ENCODE results near the gene SOX6. TPM values are rescaled to one million over a fixed set of nuclear protein-coding genes. Genes with fewer than 3 reads are reported as not detected.

SOX6 gene
- total and polyA plus RNA-seq, 4 donors: under 0.01 to 11.8 (median 4.8) TPM

DNA sequence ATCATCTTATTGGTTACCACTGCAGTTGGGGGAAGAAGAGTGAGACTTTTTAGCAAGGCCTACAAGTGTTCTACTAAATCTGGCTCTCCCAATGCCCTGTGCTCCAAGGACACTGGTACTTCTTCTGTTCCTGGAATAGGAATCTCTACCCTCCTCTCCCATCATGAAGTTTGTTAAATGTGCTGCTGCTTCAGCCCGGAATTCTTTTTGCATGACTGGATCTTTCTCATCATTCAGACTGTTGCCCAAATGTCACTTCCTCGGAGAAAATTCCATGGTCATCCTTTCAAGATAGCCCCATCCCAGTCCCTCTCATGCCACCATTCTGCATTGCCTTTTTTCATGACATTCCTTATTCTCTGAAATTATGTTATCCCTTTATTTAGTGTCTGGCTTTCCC lies 400.8 kb downstream of the SOX6 start:
- H3K4me3 ChIP-seq (ENCODE audit: low read length in 2 of 2): no peak overlapping the region
- no peak overlapping the region for H3K27ac ChIP-seq (ENCODE audit: low read depth in 1 of 2, low read length in 2 of 2)
- no peaks in the 10 kb centered on the region for H3K27me3 ChIP-seq (ENCODE audit: control insufficient read depth in 1 of 2, insufficient read depth in 2 of 2, low read length in 1 of 2)
- no peaks in the 10 kb centered on the region for H3K4me1 ChIP-seq (ENCODE audit: control insufficient read depth in 1 of 2, insufficient read depth in 2 of 2, low read length in 2 of 2)
- no peak for ATAC-seq (ENCODE audit: low FRiP score)
- whole genome bisulfite sequencing, 2 donors: 78 to 79% methylated on average over 2 of the region's 2 CpGs
- H3K36me3 ChIP-seq (ENCODE audit: control insufficient read depth in 1 of 2, insufficient read depth in 2 of 2, low read length in 1 of 2): no peaks in the 10 kb centered on the region
- peaks cover 1% of the 10 kb centered on the region for H3K9me3 ChIP-seq (ENCODE audit: control insufficient read depth, low read length)
- intact Hi-C loops (cut with DNase I): no loop called here
- no peak for DNase-seq

DNA sequence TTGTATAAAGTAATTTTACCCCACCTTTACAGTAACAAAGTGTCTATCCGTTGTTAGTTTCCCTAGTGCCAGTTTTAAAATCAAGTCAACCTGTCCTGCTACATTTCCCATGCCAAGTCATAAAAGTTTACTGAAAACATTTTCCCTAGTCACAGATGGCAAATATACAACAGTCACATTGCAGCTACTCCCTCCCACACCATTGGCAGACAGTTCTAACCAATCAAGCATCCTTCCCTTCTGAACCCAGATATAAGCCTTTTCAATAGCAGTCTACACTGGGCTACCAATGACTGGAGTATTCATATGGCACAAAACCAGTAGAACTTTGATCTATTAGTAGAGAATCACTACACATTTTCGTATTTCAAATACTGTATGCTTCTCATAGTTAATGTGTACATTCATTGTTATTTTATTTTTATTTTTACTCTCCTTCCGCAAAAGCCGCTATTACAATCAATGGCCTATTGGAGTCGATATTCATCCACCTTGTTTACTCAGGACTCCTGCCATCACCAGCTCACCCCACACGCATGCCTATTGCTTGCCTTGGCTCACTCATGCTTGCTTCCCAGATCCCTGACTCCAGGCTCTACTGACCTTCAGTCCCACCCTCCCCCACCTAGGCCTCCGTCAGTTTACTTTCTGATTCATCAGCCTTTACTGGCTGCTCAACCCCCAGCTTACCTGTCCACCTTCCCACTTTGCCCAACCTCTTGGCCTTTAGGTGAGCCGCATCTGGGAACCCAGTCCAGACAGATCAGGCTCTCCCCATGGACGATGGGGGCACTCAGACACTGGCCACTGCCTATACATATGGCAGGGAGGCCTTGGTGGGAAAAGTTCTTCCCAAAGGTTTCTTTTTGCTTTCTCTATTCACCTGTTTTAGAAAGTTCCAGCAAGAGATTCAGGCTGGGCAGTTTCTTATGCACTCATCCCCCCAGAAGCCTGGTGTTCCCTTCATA lies 408.4 kb downstream of the SOX6 start:
- peaks cover 0 to 1% of the 10 kb centered on the region in 2 donors for H3K4me1 ChIP-seq (ENCODE audit: control insufficient read depth in 1 of 2, insufficient read depth in 2 of 2, low read length in 2 of 2)
- WGBS, 2 donors: 87 to 89% methylated on average over 9 of the region's 9 CpGs
- no peaks in the 10 kb centered on the region for H3K27me3 ChIP-seq (ENCODE audit: control insufficient read depth in 1 of 2, insufficient read depth in 2 of 2, low read length in 1 of 2)
- peaks cover 3% of the 10 kb centered on the region for H3K9me3 ChIP-seq (ENCODE audit: control insufficient read depth, low read length)
- ATAC-seq (ENCODE audit: low FRiP score): peak; percentile 26
- no peak overlapping the region for H3K27ac ChIP-seq (ENCODE audit: low read depth in 1 of 2, low read length in 2 of 2)
- no peak for DNase-seq
- H3K36me3 ChIP-seq (ENCODE audit: control insufficient read depth in 1 of 2, insufficient read depth in 2 of 2, low read length in 1 of 2): no peaks in the 10 kb centered on the region
- H3K4me3 ChIP-seq (ENCODE audit: low read length in 2 of 2): no peak overlapping the region
- intact Hi-C loops (cut with DNase I): no loop called here

DNA sequence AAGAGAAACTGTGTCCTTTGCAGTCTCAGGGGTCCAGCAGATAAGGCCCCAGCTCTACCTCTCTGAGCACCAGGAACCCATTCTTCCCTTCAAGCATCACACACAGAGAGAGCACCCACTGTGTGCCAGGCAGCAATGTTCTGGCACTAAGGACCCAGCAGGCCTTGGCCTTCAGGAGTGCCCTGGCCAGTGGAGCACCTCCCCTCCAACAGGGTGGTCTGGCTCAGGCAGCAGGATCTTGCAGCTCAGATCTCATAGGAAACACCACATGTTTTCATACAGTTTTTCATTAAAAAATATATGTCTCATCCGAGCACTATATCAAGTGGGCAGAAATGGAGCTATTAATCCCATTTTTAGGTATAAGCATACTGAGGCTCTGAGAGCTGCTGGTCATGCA lies 410.6 kb downstream of the SOX6 start:
- DNase-seq: no peak
- H3K27me3 ChIP-seq (ENCODE audit: control insufficient read depth in 1 of 2, insufficient read depth in 2 of 2, low read length in 1 of 2): no peaks in the 10 kb centered on the region
- WGBS, 2 donors: 88 to 89% methylated on average over 1 of the region's 1 CpG
- H3K4me1 ChIP-seq (ENCODE audit: control insufficient read depth in 1 of 2, insufficient read depth in 2 of 2, low read length in 2 of 2): peaks cover 0 to 1% of the 10 kb centered on the region in 2 donors
- ATAC-seq (ENCODE audit: low FRiP score): no peak
- intact Hi-C loops (cut with DNase I): no loop called here
- no peak overlapping the region for H3K27ac ChIP-seq (ENCODE audit: low read depth in 1 of 2, low read length in 2 of 2)
- no peaks in the 10 kb centered on the region for H3K36me3 ChIP-seq (ENCODE audit: control insufficient read depth in 1 of 2, insufficient read depth in 2 of 2, low read length in 1 of 2)
- peaks cover 2% of the 10 kb centered on the region for H3K9me3 ChIP-seq (ENCODE audit: control insufficient read depth, low read length)
- no peak overlapping the region for H3K4me3 ChIP-seq (ENCODE audit: low read length in 2 of 2)

DNA sequence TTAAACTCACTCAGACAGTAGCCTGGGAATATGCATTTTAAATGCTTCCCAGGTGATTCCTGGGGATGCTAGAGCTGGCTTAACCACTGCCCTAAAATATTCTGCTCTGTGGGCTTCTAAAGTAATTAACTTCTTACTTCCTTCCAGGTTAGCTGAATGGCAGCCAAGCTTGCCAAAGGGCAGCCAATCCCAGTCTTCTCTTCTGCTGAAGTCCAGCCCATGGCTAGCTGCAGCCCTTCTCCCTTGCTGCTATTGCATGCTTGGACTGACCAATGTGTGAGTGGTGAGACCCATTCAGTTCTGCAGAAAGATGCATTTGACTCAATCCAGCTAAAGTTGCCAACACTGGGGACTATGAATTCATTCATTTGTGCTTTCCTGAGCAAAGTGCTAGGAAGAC lies 411.9 kb downstream of the SOX6 start:
- H3K27me3 ChIP-seq (ENCODE audit: control insufficient read depth in 1 of 2, insufficient read depth in 2 of 2, low read length in 1 of 2): no peaks in the 10 kb centered on the region
- H3K9me3 ChIP-seq (ENCODE audit: control insufficient read depth, low read length): peaks cover 2% of the 10 kb centered on the region
- H3K4me3 ChIP-seq (ENCODE audit: low read length in 2 of 2): no peak overlapping the region
- H3K27ac ChIP-seq (ENCODE audit: low read depth in 1 of 2, low read length in 2 of 2): no peak overlapping the region
- H3K36me3 ChIP-seq (ENCODE audit: control insufficient read depth in 1 of 2, insufficient read depth in 2 of 2, low read length in 1 of 2): no peaks in the 10 kb centered on the region
- intact Hi-C loops (cut with DNase I): no loop called here
- ATAC-seq (ENCODE audit: low FRiP score) (no peak), DNase-seq (no peak)
- H3K4me1 ChIP-seq (ENCODE audit: control insufficient read depth in 1 of 2, insufficient read depth in 2 of 2, low read length in 2 of 2): peaks cover 0 to 1% of the 10 kb centered on the region in 2 donors

DNA sequence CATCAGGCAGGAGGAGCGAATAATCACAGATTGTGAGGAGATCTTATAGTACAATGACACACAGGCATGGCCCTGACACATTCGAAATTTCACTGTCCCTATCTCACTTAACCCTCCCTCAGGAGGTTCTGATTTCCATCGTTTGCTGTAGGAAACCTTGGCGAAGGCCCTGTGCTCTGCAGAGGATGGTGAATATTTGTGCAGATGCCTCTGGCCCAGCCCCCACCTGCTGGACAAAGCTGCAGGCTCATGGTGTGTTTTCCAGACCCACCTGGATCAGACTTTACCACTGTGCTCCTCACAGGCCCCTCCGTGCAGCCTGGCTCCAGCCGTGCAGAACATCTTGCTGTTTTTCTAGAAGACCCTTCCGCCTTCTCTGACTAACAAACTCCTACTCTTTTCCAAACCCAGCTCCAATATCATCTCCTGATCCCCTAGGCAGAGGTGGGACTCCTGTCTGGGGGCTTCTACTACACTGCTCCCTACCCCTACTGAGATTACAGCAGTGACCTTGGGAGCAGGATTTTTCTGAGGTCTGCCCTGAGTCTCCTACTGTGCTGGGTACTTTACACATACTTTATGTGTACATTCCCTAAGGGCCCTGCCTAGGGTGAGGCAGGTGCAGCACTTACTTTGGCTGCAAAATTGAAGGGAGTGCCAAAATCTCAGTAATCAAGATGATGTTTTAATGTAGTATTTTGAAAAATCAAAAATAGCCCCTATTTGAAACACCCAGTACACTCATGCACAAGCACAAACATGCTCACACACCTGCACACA lies 412.7 kb downstream of the SOX6 start:
- H3K9me3 ChIP-seq (ENCODE audit: control insufficient read depth, low read length): peaks cover 2% of the 10 kb centered on the region

DNA sequence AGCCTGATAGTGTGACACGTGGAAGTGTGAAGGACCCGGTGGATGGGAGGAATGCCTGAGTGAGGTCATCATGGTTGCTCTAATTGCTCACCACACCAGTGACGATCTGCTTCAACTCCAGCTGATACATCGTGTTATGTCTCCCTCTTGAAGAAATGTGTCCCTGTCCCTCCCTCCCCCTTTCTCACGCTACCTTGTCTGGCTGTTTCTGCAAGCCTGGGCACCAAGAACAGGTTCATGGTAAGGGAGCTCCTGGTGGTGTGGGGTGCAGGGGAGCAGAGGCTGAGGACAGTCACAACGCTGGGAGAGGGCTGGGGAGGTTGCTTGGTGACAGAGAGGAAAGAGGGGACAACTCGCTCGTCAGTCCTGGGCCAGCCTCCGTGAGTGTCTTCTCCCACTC lies 413.4 kb downstream of the SOX6 start:
- Histone ChIP-seq H3K27me3 (ENCODE audit: control insufficient read depth in 1 of 2, insufficient read depth in 2 of 2, low read length in 1 of 2) (no peaks in the 10 kb centered on the region), H3K9me3 (ENCODE audit: control insufficient read depth, low read length) (peaks cover 2% of the 10 kb centered on the region), H3K27ac (ENCODE audit: low read depth in 1 of 2, low read length in 2 of 2) (no peak overlapping the region), H3K4me1 (ENCODE audit: control insufficient read depth in 1 of 2, insufficient read depth in 2 of 2, low read length in 2 of 2) (no peaks in the 10 kb centered on the region), H3K36me3 (ENCODE audit: control insufficient read depth in 1 of 2, insufficient read depth in 2 of 2, low read length in 1 of 2) (no peaks in the 10 kb centered on the region), H3K4me3 (ENCODE audit: low read length in 2 of 2) (no peak overlapping the region)
- intact Hi-C loops (cut with DNase I): no loop called here
- ATAC-seq (ENCODE audit: low FRiP score): no peak
- 94 to 96% methylated on average over 9 of the region's 9 CpGs for WGBS, 2 donors
- no peak for DNase-seq

More for the DNA sequence above, 412.7 kb downstream of the SOX6 start:
- WGBS, 2 donors: 83 to 84% methylated on average over 7 of the region's 7 CpGs
- H3K4me3 ChIP-seq (ENCODE audit: low read length in 2 of 2): no peak overlapping the region
- no peaks in the 10 kb centered on the region for H3K27me3 ChIP-seq (ENCODE audit: control insufficient read depth in 1 of 2, insufficient read depth in 2 of 2, low read length in 1 of 2)
- H3K27ac ChIP-seq (ENCODE audit: low read depth in 1 of 2, low read length in 2 of 2): no peak overlapping the region
- H3K4me1 ChIP-seq (ENCODE audit: control insufficient read depth in 1 of 2, insufficient read depth in 2 of 2, low read length in 2 of 2): no peaks in the 10 kb centered on the region
- no peak for ATAC-seq (ENCODE audit: low FRiP score)
- intact Hi-C loops (cut with DNase I): no loop called here
- no peak for DNase-seq
- no peaks in the 10 kb centered on the region for H3K36me3 ChIP-seq (ENCODE audit: control insufficient read depth in 1 of 2, insufficient read depth in 2 of 2, low read length in 1 of 2)

DNA sequence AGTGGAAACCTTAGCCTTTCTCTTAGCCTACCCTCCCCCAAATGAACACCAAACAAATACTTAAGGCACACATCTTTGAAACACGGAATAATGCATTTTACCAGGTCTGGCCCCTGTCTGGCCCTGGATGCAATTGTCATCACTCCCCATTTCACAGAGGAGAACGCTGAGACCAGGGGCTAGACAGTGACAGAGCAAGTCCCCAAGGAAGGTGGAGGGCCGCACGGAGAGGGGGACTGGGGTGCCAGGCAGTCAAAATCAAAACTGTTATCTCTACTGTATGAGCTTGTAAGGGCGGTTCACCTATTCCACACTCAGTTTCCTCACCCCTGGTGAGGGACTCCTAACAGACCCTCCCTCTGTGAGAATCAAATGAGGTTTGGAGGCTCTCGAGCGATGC lies 414.2 kb downstream of the SOX6 start:
- intact Hi-C loops (cut with DNase I): no loop called here
- Histone ChIP-seq H3K4me1 (ENCODE audit: control insufficient read depth in 1 of 2, insufficient read depth in 2 of 2, low read length in 2 of 2) (no peaks in the 10 kb centered on the region), H3K27me3 (ENCODE audit: control insufficient read depth in 1 of 2, insufficient read depth in 2 of 2, low read length in 1 of 2) (no peaks in the 10 kb centered on the region), H3K27ac (ENCODE audit: low read depth in 1 of 2, low read length in 2 of 2) (no peak overlapping the region), H3K36me3 (ENCODE audit: control insufficient read depth in 1 of 2, insufficient read depth in 2 of 2, low read length in 1 of 2) (no peaks in the 10 kb centered on the region), H3K4me3 (ENCODE audit: low read length in 2 of 2) (no peak overlapping the region), H3K9me3 (ENCODE audit: control insufficient read depth, low read length) (peaks cover 2% of the 10 kb centered on the region)
- WGBS, 2 donors: 97 to 98% methylated on average over 7 of the region's 7 CpGs
- DNase-seq (no peak), ATAC-seq (ENCODE audit: low FRiP score) (no peak)

DNA sequence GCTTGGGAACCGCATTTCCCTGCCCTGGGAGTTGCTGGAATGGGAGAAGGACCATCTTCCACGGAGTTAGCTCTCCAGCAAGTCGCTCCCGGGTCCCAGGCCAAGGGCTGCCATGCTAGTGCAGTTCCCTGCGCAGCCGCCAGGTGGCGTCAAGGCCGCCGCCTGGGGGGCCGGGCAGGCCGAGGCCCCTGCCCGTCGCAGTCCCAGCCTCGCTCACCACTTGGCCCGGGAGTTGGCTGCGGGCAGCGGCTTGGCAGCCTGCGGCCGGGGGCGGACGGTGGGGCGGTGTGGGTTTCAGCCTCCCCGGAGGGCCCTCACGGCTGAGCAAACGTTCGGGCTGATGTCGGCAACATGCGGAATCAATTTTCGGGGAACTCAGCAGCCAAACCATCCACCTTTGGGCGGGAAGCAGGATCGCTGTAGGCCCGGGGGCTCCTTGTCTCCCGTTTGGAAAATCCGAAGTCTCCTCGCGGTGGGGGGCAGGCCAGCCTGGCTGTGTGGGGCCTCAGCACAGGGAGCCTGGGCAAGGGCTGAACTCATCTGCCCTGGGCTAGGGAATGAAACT lies 415.1 kb downstream of the SOX6 start:
- ATAC-seq (ENCODE audit: low FRiP score): peak; percentile 64
- H3K27me3 ChIP-seq (ENCODE audit: control insufficient read depth in 1 of 2, insufficient read depth in 2 of 2, low read length in 1 of 2): no peaks in the 10 kb centered on the region
- no peaks in the 10 kb centered on the region for H3K9me3 ChIP-seq (ENCODE audit: control insufficient read depth, low read length)
- no peak overlapping the region for H3K4me3 ChIP-seq (ENCODE audit: low read length in 2 of 2)
- WGBS, 2 donors: 27 to 37% methylated on average over 36 of the region's 36 CpGs
- H3K4me1 ChIP-seq (ENCODE audit: control insufficient read depth in 1 of 2, insufficient read depth in 2 of 2, low read length in 2 of 2): no peaks in the 10 kb centered on the region
- no peaks in the 10 kb centered on the region for H3K36me3 ChIP-seq (ENCODE audit: control insufficient read depth in 1 of 2, insufficient read depth in 2 of 2, low read length in 1 of 2)
- peak in 1 of 2 donors; percentile 83 for DNase-seq
- intact Hi-C loops (cut with DNase I): no loop called here
- H3K27ac ChIP-seq (ENCODE audit: low read depth in 1 of 2, low read length in 2 of 2): no peak overlapping the region
